GM23338 (cell line): ENCODE data around the gene IST1. TPM values are rescaled to one million over a fixed set of nuclear protein-coding genes. Genes with fewer than 3 reads are reported as not detected.

ENCODE experiments used
- ATAC-seq: fragments of 200-7000 bp; cut with Tn5 transposase; 3 replicates; pipeline ENCODE4 v1.9.1; 2020
- DNase-seq: peaks from one replicate; pipeline ENCODE4 v3.0.0-alpha.2; 2015; ENCODE audit warnings: low spot score
- H2AFZ ChIP-seq: fragments of 200-600 bp; sonication (generic); 2 replicates; pipeline ENCODE4 v1.8.0; 2016; ENCODE audit warnings: antibody characterized with exemption, mild to moderate bottlenecking, moderate library complexity
- H3F3A ChIP-seq: fragments of 200-600 bp; sonication (generic); replicated peaks from 2 replicates; pipeline ENCODE4 v1.8.0; 2017; ENCODE audit warnings: antibody characterized with exemption, mixed run types, low read depth
- H3K27ac ChIP-seq: fragments of 200-600 bp; sonication (generic); 2 replicates; pipeline ENCODE4 v1.6.1; 2016; ENCODE audit warnings: low read depth
- H3K27me3 ChIP-seq: fragments of 200-600 bp; sonication (generic); 2 replicates; pipeline ENCODE4 v1.8.0; 2016; ENCODE audit warnings: mild to moderate bottlenecking, mixed run types, moderate library complexity; ENCODE audit not compliant: insufficient read depth
- H3K36me3 ChIP-seq: fragments of 200-600 bp; sonication (generic); 2 replicates; pipeline ENCODE4 v1.8.0; 2016; ENCODE audit warnings: mild to moderate bottlenecking; ENCODE audit not compliant: insufficient read depth
- H3K4me1 ChIP-seq: fragments of 200-600 bp; sonication (generic); 2 replicates; pipeline ENCODE4 v1.8.0; 2016; ENCODE audit warnings: mild to moderate bottlenecking, moderate library complexity; ENCODE audit not compliant: insufficient read depth
- H3K4me2 ChIP-seq: fragments of 200-600 bp; sonication (generic); 2 replicates; pipeline ENCODE4 v1.7.1; 2017; ENCODE audit warnings: mixed run types
- H3K4me3 ChIP-seq: fragments of 200-600 bp; sonication (generic); 2 replicates; pipeline ENCODE4 v1.6.1; 2016; ENCODE audit warnings: mixed run types
- H3K79me2 ChIP-seq: fragments of 200-600 bp; sonication (generic); replicated peaks from 2 replicates; pipeline ENCODE4 v1.8.0; 2017; ENCODE audit warnings: mild to moderate bottlenecking; ENCODE audit not compliant: insufficient read depth
- H3K9me2 ChIP-seq: fragments of 200-600 bp; sonication (generic); 2 replicates; pipeline ENCODE4 v1.8.0; 2017; ENCODE audit not compliant: insufficient read depth
- H4K20me1 ChIP-seq: fragments of 200-600 bp; sonication (generic); replicated peaks from 2 replicates; pipeline ENCODE4 v1.8.0; 2017; ENCODE audit warnings: mild to moderate bottlenecking; ENCODE audit not compliant: insufficient read depth
- H3K27ac Mint-ChIP-seq: 2 replicates; pipeline ENCODE4 v1.8.0; 2020; ENCODE audit warnings: inconsistent platforms, mild to moderate bottlenecking, moderate library complexity, mixed read lengths
- H3K27me3 Mint-ChIP-seq: 3 replicates; pipeline ENCODE4 v1.8.0; 2022; ENCODE audit warnings: low read depth, mild to moderate bottlenecking, moderate library complexity, mixed read lengths, inconsistent platforms; ENCODE audit not compliant: insufficient read depth, poor library complexity
- H3K36me3 Mint-ChIP-seq: 3 replicates; pipeline ENCODE4 v1.8.0; 2021; ENCODE audit warnings: low read depth, mild to moderate bottlenecking, inconsistent platforms, moderate library complexity, mixed read lengths
- H3K4me1 Mint-ChIP-seq: 3 replicates; pipeline ENCODE4 v1.8.0; 2020; ENCODE audit warnings: mild to moderate bottlenecking, inconsistent platforms, mixed read lengths
- H3K4me3 Mint-ChIP-seq: 3 replicates; pipeline ENCODE4 v1.8.0; 2021; ENCODE audit warnings: moderate library complexity, mild to moderate bottlenecking, inconsistent platforms, mixed read lengths
- H3K9me3 Mint-ChIP-seq: 3 replicates; pipeline ENCODE4 v1.8.0; 2020; ENCODE audit warnings: moderate library complexity, mild to moderate bottlenecking, inconsistent platforms, mixed read lengths
- CREB1 ChIP-seq: fragments of 250-450 bp; sonication (Bioruptor Pico); IDR thresholded peaks from 2 replicates; pipeline ENCODE4 v1.5.0; 2020; ENCODE audit warnings: low read depth, mild to moderate bottlenecking, moderate library complexity
- EZH2 ChIP-seq: fragments of 200-600 bp; sonication (generic); IDR thresholded peaks from one replicate; pipeline ENCODE4 v1.8.0; 2017; ENCODE audit warnings: antibody characterized with exemption, mild to moderate bottlenecking, low read depth; ENCODE audit not compliant: unreplicated experiment
- EZH2phosphoT487 ChIP-seq: fragments of 200-600 bp; sonication (generic); IDR thresholded peaks from one replicate; pipeline ENCODE4 v1.8.1; 2018; ENCODE audit warnings: antibody characterized with exemption; ENCODE audit not compliant: unreplicated experiment
- JUNB ChIP-seq: IDR thresholded peaks from one replicate; pipeline ENCODE4 v1.6.1; 2016; ENCODE audit warnings: antibody characterized with exemption; ENCODE audit not compliant: unreplicated experiment
- NANOG ChIP-seq: IDR thresholded peaks from 2 replicates; pipeline ENCODE4 v1.6.1; 2016; ENCODE audit warnings: antibody characterized with exemption, borderline replicate concordance
- POLR2AphosphoS5 ChIP-seq: IDR thresholded peaks from 2 replicates; pipeline ENCODE4 v1.6.1; 2016; ENCODE audit warnings: antibody characterized with exemption, low read depth
- STAT1 ChIP-seq: IDR thresholded peaks from one replicate; pipeline ENCODE4 v1.6.1; 2016; ENCODE audit warnings: antibody characterized with exemption; ENCODE audit not compliant: unreplicated experiment
- ZNF114 ChIP-seq: fragments of 250-450 bp; sonication (Bioruptor Pico); IDR thresholded peaks from 2 replicates; pipeline ENCODE4 v1.5.0; 2020; ENCODE audit warnings: mild to moderate bottlenecking, moderate library complexity
- ZNF331 ChIP-seq: fragments of 250-450 bp; sonication (Bioruptor Pico); IDR thresholded peaks from 2 replicates; pipeline ENCODE4 v1.5.0; 2020; ENCODE audit warnings: low read depth, mild to moderate bottlenecking, moderate library complexity
- polyA plus RNA-seq: library from polyadenylated mRNA; unstranded; fragments of >200 nt; fragmentation: Nextera tagmentation; extraction: Ambion mirVana; gene quantifications from 2 replicates; pipeline ENCODE4 v1.2.1, GENCODE V29; 2016
- total RNA-seq: library from RNA; depleted of rRNA; stranded (reverse); fragments of >200 nt; shearing (Covaris generic); gene quantifications from 2 replicates; pipeline ENCODE4 v1.2.3, GENCODE V29; 2014
- TF ChIP-seq, protein P1 (sequence below), 2 experiments: fragments of 200-600 bp in 1 of 2; sonication (generic) in 1 of 2; conservative IDR thresholded peaks; 2 replicates each; pipeline versions ENCODE4 v1.5.1 to v1.6.1; 2016 to 2017; ENCODE audit warnings: antibody characterized with exemption in 2 of 2, low read depth in 2 of 2, mild to moderate bottlenecking in 2 of 2, moderate library complexity in 1 of 2
- TF ChIP-seq, protein P2 (sequence below): fragments of 250-450 bp; sonication (Bioruptor Pico); IDR thresholded peaks from 2 replicates; pipeline ENCODE4 v1.5.0; 2020; ENCODE audit warnings: mild to moderate bottlenecking, moderate library complexity
- TF ChIP-seq, protein P3 (sequence below): IDR thresholded peaks from one replicate; pipeline ENCODE4 v1.6.1; 2018; ENCODE audit warnings: antibody characterized with exemption; ENCODE audit not compliant: unreplicated experiment
- TF ChIP-seq, protein P4 (sequence below): IDR thresholded peaks from 2 replicates; pipeline ENCODE4 v1.6.1; 2016; ENCODE audit warnings: antibody characterized with exemption

Gene IST1
- total and polyA plus RNA-seq, 2 experiments from 2014 or later: 108 to 234 TPM

DNA sequence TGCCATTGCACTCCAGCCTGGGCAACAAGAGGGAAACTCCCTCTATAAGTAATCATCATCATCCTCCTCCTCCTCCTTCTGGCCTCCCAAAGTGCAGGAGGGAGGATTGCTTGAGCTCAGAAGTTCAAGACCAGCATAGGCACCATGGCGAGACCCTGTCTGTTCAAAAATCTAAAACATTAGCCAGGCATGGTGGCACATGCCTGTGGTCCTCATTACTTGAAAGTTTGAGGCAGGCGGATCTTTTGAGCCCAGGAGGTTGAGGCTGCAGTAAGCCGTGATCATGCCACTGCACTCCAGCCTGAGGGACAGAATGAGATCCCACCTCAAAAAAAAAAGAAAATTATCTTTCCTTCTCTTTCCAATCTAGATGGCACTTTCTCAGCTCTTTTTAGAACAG, 77.0 kb downstream of the IST1 start:
- no peaks in the 10 kb centered on the region for H3K27me3 Mint-ChIP-seq
- Histone ChIP-seq H3K4me1 (no peaks in the 10 kb centered on the region), H3K9me2 (no peaks in the 10 kb centered on the region), H3K79me2 (no peaks in the 10 kb centered on the region), H4K20me1 (no peaks in the 10 kb centered on the region), H3K27me3 (no peaks in the 10 kb centered on the region), H3K27ac (no peak overlapping the region), H3K36me3 (no peaks in the 10 kb centered on the region), H3K4me3 (no peak overlapping the region), H3K4me2 (no peak overlapping the region), H3F3A (no peaks in the 10 kb centered on the region), H2AFZ (no peak overlapping the region)
- ATAC-seq: no peak
- TF ChIP-seq EZH2phosphoT487 (no peak), JUNB (no peak), ZNF331 (CRISPR knock-in tag) (no peak), STAT1 (no peak), POLR2AphosphoS5 (no peak), ZNF114 (CRISPR knock-in tag) (no peak), CREB1 (CRISPR knock-in tag) (no peak), NANOG (no peak), EZH2 (no peak)
- TF ChIP-seq, protein P1, sequence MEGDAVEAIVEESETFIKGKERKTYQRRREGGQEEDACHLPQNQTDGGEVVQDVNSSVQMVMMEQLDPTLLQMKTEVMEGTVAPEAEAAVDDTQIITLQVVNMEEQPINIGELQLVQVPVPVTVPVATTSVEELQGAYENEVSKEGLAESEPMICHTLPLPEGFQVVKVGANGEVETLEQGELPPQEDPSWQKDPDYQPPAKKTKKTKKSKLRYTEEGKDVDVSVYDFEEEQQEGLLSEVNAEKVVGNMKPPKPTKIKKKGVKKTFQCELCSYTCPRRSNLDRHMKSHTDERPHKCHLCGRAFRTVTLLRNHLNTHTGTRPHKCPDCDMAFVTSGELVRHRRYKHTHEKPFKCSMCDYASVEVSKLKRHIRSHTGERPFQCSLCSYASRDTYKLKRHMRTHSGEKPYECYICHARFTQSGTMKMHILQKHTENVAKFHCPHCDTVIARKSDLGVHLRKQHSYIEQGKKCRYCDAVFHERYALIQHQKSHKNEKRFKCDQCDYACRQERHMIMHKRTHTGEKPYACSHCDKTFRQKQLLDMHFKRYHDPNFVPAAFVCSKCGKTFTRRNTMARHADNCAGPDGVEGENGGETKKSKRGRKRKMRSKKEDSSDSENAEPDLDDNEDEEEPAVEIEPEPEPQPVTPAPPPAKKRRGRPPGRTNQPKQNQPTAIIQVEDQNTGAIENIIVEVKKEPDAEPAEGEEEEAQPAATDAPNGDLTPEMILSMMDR (conservative IDR thresholded peaks at IDR 0.05; ENCODE audit: low read depth in 2 of 2): no peak
- TF ChIP-seq, protein P2, sequence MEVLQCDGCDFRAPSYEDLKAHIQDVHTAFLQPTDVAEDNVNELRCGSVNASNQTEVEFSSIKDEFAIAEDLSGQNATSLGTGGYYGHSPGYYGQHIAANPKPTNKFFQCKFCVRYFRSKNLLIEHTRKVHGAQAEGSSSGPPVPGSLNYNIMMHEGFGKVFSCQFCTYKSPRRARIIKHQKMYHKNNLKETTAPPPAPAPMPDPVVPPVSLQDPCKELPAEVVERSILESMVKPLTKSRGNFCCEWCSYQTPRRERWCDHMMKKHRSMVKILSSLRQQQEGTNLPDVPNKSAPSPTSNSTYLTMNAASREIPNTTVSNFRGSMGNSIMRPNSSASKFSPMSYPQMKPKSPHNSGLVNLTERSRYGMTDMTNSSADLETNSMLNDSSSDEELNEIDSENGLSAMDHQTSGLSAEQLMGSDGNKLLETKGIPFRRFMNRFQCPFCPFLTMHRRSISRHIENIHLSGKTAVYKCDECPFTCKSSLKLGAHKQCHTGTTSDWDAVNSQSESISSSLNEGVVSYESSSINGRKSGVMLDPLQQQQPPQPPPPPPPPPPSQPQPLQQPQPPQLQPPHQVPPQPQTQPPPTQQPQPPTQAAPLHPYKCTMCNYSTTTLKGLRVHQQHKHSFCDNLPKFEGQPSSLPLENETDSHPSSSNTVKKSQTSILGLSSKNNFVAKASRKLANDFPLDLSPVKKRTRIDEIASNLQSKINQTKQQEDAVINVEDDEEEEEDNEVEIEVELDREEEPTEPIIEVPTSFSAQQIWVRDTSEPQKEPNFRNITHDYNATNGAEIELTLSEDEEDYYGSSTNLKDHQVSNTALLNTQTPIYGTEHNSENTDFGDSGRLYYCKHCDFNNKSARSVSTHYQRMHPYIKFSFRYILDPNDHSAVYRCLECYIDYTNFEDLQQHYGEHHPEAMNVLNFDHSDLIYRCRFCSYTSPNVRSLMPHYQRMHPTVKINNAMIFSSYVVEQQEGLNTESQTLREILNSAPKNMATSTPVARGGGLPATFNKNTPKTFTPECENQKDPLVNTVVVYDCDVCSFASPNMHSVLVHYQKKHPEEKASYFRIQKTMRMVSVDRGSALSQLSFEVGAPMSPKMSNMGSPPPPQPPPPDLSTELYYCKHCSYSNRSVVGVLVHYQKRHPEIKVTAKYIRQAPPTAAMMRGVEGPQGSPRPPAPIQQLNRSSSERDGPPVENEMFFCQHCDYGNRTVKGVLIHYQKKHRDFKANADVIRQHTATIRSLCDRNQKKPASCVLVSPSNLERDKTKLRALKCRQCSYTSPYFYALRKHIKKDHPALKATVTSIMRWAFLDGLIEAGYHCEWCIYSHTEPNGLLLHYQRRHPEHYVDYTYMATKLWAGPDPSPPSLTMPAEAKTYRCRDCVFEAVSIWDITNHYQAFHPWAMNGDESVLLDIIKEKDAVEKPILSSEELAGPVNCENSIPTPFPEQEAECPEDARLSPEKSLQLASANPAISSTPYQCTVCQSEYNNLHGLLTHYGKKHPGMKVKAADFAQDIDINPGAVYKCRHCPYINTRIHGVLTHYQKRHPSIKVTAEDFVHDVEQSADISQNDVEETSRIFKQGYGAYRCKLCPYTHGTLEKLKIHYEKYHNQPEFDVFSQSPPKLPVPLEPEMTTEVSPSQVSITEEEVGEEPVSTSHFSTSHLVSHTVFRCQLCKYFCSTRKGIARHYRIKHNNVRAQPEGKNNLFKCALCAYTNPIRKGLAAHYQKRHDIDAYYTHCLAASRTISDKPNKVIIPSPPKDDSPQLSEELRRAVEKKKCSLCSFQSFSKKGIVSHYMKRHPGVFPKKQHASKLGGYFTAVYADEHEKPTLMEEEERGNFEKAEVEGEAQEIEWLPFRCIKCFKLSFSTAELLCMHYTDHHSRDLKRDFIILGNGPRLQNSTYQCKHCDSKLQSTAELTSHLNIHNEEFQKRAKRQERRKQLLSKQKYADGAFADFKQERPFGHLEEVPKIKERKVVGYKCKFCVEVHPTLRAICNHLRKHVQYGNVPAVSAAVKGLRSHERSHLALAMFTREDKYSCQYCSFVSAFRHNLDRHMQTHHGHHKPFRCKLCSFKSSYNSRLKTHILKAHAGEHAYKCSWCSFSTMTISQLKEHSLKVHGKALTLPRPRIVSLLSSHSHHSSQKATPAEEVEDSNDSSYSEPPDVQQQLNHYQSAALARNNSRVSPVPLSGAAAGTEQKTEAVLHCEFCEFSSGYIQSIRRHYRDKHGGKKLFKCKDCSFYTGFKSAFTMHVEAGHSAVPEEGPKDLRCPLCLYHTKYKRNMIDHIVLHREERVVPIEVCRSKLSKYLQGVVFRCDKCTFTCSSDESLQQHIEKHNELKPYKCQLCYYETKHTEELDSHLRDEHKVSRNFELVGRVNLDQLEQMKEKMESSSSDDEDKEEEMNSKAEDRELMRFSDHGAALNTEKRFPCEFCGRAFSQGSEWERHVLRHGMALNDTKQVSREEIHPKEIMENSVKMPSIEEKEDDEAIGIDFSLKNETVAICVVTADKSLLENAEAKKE (CRISPR knock-in tag): no peak
- TF ChIP-seq, protein P3, sequence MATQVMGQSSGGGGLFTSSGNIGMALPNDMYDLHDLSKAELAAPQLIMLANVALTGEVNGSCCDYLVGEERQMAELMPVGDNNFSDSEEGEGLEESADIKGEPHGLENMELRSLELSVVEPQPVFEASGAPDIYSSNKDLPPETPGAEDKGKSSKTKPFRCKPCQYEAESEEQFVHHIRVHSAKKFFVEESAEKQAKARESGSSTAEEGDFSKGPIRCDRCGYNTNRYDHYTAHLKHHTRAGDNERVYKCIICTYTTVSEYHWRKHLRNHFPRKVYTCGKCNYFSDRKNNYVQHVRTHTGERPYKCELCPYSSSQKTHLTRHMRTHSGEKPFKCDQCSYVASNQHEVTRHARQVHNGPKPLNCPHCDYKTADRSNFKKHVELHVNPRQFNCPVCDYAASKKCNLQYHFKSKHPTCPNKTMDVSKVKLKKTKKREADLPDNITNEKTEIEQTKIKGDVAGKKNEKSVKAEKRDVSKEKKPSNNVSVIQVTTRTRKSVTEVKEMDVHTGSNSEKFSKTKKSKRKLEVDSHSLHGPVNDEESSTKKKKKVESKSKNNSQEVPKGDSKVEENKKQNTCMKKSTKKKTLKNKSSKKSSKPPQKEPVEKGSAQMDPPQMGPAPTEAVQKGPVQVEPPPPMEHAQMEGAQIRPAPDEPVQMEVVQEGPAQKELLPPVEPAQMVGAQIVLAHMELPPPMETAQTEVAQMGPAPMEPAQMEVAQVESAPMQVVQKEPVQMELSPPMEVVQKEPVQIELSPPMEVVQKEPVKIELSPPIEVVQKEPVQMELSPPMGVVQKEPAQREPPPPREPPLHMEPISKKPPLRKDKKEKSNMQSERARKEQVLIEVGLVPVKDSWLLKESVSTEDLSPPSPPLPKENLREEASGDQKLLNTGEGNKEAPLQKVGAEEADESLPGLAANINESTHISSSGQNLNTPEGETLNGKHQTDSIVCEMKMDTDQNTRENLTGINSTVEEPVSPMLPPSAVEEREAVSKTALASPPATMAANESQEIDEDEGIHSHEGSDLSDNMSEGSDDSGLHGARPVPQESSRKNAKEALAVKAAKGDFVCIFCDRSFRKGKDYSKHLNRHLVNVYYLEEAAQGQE: no peak
- TF ChIP-seq, protein P4, sequence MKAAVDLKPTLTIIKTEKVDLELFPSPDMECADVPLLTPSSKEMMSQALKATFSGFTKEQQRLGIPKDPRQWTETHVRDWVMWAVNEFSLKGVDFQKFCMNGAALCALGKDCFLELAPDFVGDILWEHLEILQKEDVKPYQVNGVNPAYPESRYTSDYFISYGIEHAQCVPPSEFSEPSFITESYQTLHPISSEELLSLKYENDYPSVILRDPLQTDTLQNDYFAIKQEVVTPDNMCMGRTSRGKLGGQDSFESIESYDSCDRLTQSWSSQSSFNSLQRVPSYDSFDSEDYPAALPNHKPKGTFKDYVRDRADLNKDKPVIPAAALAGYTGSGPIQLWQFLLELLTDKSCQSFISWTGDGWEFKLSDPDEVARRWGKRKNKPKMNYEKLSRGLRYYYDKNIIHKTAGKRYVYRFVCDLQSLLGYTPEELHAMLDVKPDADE: no peak
- DNase-seq: no peak
- no peaks in the 10 kb centered on the region for H3K36me3 Mint-ChIP-seq
- no peaks in the 10 kb centered on the region for H3K9me3 Mint-ChIP-seq
- no peaks in the 10 kb centered on the region for H3K4me1 Mint-ChIP-seq
- H3K27ac Mint-ChIP-seq: no peak overlapping the region
- H3K4me3 Mint-ChIP-seq: no peak overlapping the region
